Smooth muscle cell (in vitro differentiated cells): Measurements from ENCODE around the gene ADGRE2. TPM values are rescaled to one million over a fixed set of nuclear protein-coding genes. Genes with fewer than 3 reads are reported as not detected.

Experiments
- DNase-seq: peaks from one replicate; lab custom pipeline; 2025; ENCODE audit not compliant: unreplicated experiment; lab: John Stamatoyannopoulos, UW
- H2AFZ ChIP-seq: fragments of 200-600 bp; sonication (generic); 2 replicates; pipeline ENCODE4 v1.6.0; 2016; ENCODE audit warnings: antibody characterized with exemption, low read depth, mild to moderate bottlenecking
- H3F3A ChIP-seq: fragments of 200-600 bp; sonication (generic); 2 replicates; pipeline ENCODE4 v1.6.0; 2017; ENCODE audit warnings: antibody characterized with exemption, low read depth
- H3K27ac ChIP-seq: fragments of 200-600 bp; sonication (generic); 2 replicates; pipeline ENCODE4 v1.5.1; 2016; ENCODE audit warnings: low read depth, mild to moderate bottlenecking
- H3K27me3 ChIP-seq: fragments of 200-600 bp; sonication (generic); 2 replicates; pipeline ENCODE4 v1.6.1; 2016; ENCODE audit warnings: low read depth, mild to moderate bottlenecking
- H3K36me3 ChIP-seq: fragments of 200-600 bp; sonication (generic); 2 replicates; pipeline ENCODE4 v1.5.1; 2016; ENCODE audit warnings: low read depth
- H3K4me1 ChIP-seq: fragments of 200-600 bp; sonication (generic); 2 replicates; pipeline ENCODE4 v1.5.1; 2016; ENCODE audit warnings: low read depth
- H3K4me2 ChIP-seq: fragments of 200-600 bp; sonication (generic); 2 replicates; pipeline ENCODE4 v1.6.0; 2016; ENCODE audit warnings: mild to moderate bottlenecking
- H3K4me3 ChIP-seq: fragments of 200-600 bp; sonication (generic); 2 replicates; pipeline ENCODE4 v1.5.1; 2016; ENCODE audit warnings: mild to moderate bottlenecking
- H3K79me2 ChIP-seq: fragments of 200-600 bp; sonication (generic); 2 replicates; pipeline ENCODE4 v1.6.0; 2016; ENCODE audit warnings: low read depth, mild to moderate bottlenecking
- H3K9ac ChIP-seq: fragments of 200-600 bp; sonication (generic); 2 replicates; pipeline ENCODE4 v1.6.0; 2016; ENCODE audit warnings: low read depth
- H3K9me3 ChIP-seq: fragments of 200-600 bp; sonication (generic); replicated peaks from 2 replicates; pipeline ENCODE4 v1.5.1; 2016; ENCODE audit warnings: low read depth
- H4K20me1 ChIP-seq: fragments of 200-600 bp; sonication (generic); 2 replicates; pipeline ENCODE4 v1.6.0; 2016; ENCODE audit warnings: low read depth
- CTCF ChIP-seq: fragments of 200-600 bp; sonication (generic); IDR thresholded peaks from 2 replicates; pipeline ENCODE4 v1.5.1; 2017; ENCODE audit warnings: borderline replicate concordance, mild to moderate bottlenecking, antibody characterized with exemption; ENCODE audit not compliant: insufficient read depth, poor library complexity, severe bottlenecking
- WGBS: methylation state at CpG from one replicate; pipeline ENCODE4 v1.1.7; 2016; ENCODE audit warnings: low lambda C conversion rate; 5-methylcytosine and 5-hydroxymethylcytosine counted together
- polyA plus RNA-seq: library from polyadenylated mRNA; unstranded; fragments of >200 nt; fragmentation: Nextera tagmentation; extraction: Ambion mirVana; gene quantifications from 2 replicates; pipeline ENCODE4 v1.2.1, GENCODE V29; 2016
- total RNA-seq: library from RNA; depleted of rRNA; stranded (reverse); fragments of >200 nt; gene quantifications from 2 replicates; pipeline ENCODE4 v1.2.3, GENCODE V29; 2014

ADGRE2 gene
- total and polyA plus RNA-seq, 2 experiments from 2014 or later, result 2.0 to 3.6 TPM

- Histone ChIP-seq H2AFZ (no peak overlapping the region), H3K79me2 (no peaks in the 10 kb centered on the region), H3K4me3 (no peak overlapping the region), H3F3A (no peaks in the 10 kb centered on the region), H3K9me3 (no peaks in the 10 kb centered on the region), H3K4me1 (no peaks in the 10 kb centered on the region), H3K4me2 (no peak overlapping the region), H4K20me1 (no peaks in the 10 kb centered on the region), H3K27me3 (no peaks in the 10 kb centered on the region), H3K36me3 (no peaks in the 10 kb centered on the region), H3K27ac (no peak overlapping the region), H3K9ac (no peak overlapping the region)
- no peak for TF ChIP-seq CTCF
- 73% methylated on average over 4 of the region's 4 CpGs for WGBS
- DNase-seq, result no peak
Observed at GRCh38 chr19:14763497-14764145, 14.7 kb downstream of the ADGRE2 start.

GRCh38 chr19:14762111-14762510, 16.2 kb downstream of the ADGRE2 start:
- H3K36me3 ChIP-seq, result no peaks in the 10 kb centered on the region
- H3K4me1 ChIP-seq, result no peaks in the 10 kb centered on the region
- no peak overlapping the region for H3K4me3 ChIP-seq
- TF ChIP-seq CTCF, result no peak
- no peaks in the 10 kb centered on the region for H3K9me3 ChIP-seq
- H3K9ac ChIP-seq, result no peak overlapping the region
- no peaks in the 10 kb centered on the region for H3F3A ChIP-seq
- H3K27ac ChIP-seq, result no peak overlapping the region
- no peaks in the 10 kb centered on the region for H3K27me3 ChIP-seq
- no peak overlapping the region for H2AFZ ChIP-seq
- 100% methylated on average over 2 of the region's 2 CpGs for WGBS
- DNase-seq, result no peak
- no peaks in the 10 kb centered on the region for H4K20me1 ChIP-seq
- H3K4me2 ChIP-seq, result no peak overlapping the region
- H3K79me2 ChIP-seq, result no peaks in the 10 kb centered on the region

- H3K79me2 ChIP-seq, result no peaks in the 10 kb centered on the region
- H3K36me3 ChIP-seq, result no peaks in the 10 kb centered on the region
- no peak overlapping the region for H3K9ac ChIP-seq
- TF ChIP-seq CTCF, result no peak
- H3K4me2 ChIP-seq, result no peak overlapping the region
- no peaks in the 10 kb centered on the region for H3F3A ChIP-seq
- no peak for DNase-seq
- H3K4me3 ChIP-seq, result no peak overlapping the region
- no peak overlapping the region for H3K27ac ChIP-seq
- no peak overlapping the region for H2AFZ ChIP-seq
- no peaks in the 10 kb centered on the region for H4K20me1 ChIP-seq
- H3K27me3 ChIP-seq, result no peaks in the 10 kb centered on the region
- no peaks in the 10 kb centered on the region for H3K9me3 ChIP-seq
- WGBS, result 69% methylated on average over 5 of the region's 5 CpGs
- no peaks in the 10 kb centered on the region for H3K4me1 ChIP-seq
Observed at GRCh38 chr19:14761607-14762006, 16.8 kb downstream of the ADGRE2 start.

- no peak for TF ChIP-seq CTCF
- H3K36me3 ChIP-seq, result no peaks in the 10 kb centered on the region
- H2AFZ ChIP-seq, result no peak overlapping the region
- no peaks in the 10 kb centered on the region for H3K79me2 ChIP-seq
- H3K27ac ChIP-seq, result no peak overlapping the region
- H4K20me1 ChIP-seq, result no peaks in the 10 kb centered on the region
- no peaks in the 10 kb centered on the region for H3K4me1 ChIP-seq
- peak overlapping the region; percentile 38 for H3K4me3 ChIP-seq
- H3K27me3 ChIP-seq, result no peaks in the 10 kb centered on the region
- H3K4me2 ChIP-seq, result peak overlapping the region; percentile 67
- DNase-seq, result no peak
- H3F3A ChIP-seq, result no peaks in the 10 kb centered on the region
- no peak overlapping the region for H3K9ac ChIP-seq
- no peaks in the 10 kb centered on the region for H3K9me3 ChIP-seq
- WGBS, result 5% methylated on average over 13 of the region's 16 CpGs
Observed at GRCh38 chr19:14758816-14759215, 19.5 kb downstream of the ADGRE2 start.
